Measurements from ENCODE around the gene MRPL28.
"Not testable (repeated sequence)": the region's sequence is repeated elsewhere in the genome, so short reads cannot be mapped to it uniquely, and the experiment has no call there.

MRPL28 gene

DNA sequence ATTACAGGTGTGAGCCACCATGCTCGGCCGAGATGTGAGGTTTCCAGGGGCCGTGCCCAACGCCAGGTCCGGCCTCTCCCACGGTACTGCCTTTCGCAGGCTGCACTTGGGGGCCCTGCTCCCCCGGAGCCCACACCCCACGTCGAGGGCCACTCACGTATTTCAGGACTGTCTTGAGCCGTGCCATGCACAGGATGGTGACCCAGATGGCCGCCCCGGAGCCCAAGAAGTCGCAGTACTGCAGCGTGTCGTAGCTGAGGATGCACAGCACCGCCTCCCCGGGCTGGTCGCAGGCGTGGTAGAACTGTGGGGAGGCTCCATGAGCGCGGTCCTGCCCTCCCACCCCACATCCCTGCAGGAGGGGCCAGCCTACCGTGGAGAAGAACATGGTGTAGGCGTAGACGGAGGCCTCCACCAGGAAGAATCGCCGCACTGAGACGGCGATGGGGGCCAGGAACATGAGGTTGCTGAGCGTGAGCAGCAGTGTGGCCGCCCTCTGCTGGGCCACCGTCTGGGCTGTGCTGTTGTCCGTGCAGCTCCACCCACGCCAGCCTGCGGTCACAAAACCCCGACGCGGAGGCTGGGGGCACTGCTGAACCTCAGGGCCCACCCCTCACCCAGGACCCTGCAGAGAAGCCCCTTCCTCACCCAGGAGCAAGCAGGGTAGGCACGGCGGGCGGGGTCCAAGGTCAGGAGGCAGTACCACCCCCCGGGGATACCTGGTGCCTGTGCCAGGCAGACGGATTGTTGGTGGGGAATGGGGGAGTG is 3.7 kb upstream of the MRPL28 start:
- DNase-seq (ENCODE audit: low read depth in 2 of 2) = no peak

GRCh38 chr16:373020-373598 is 2.8 kb upstream of the MRPL28 start:
- no peak for DNase-seq (ENCODE audit: low read depth in 2 of 2)

GRCh38 chr16:372302-372983 is 2.1 kb upstream of the MRPL28 start:
- no peak for DNase-seq (ENCODE audit: low read depth in 2 of 2)

DNA sequence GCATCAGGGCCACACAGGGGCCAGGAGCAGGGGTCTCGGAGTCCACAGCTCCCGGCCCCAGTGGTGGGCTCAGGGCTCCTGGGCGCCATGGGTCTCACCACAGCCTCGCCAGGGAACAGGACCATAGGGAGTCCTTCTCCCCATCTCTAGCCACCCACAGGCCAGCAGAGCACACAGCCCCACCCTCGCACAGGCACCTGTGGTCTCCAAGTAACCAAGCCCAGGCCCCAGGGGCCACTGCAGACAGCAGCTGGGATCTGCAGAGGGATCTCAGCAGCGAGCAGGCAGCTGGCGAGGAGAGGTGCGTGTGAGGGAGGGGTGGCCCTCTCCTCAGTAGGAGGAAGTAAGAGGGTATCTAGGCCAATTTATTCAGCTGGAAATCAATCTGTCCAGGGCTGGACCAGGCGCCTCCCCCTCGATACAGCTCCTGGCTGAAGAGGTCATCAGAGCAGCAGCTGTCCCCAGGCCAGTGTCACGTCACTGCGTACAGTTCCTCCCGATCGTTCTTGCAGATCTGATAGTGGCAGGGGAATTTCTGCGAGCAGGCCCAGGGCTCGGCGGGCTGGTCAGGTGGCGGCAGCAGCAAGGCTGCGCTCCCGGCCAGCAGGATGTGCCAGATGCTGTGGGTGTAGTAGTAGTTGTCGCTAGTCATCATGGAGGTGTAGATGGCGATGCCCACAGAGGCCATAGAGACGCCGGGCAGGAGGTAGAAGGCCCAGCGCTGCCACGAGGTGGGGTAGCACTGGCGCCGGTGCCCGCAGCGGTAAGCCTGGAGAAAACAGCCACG is 1.4 kb upstream of the MRPL28 start:
- DNase-seq (ENCODE audit: low read depth in 2 of 2) = no peak

DNA sequence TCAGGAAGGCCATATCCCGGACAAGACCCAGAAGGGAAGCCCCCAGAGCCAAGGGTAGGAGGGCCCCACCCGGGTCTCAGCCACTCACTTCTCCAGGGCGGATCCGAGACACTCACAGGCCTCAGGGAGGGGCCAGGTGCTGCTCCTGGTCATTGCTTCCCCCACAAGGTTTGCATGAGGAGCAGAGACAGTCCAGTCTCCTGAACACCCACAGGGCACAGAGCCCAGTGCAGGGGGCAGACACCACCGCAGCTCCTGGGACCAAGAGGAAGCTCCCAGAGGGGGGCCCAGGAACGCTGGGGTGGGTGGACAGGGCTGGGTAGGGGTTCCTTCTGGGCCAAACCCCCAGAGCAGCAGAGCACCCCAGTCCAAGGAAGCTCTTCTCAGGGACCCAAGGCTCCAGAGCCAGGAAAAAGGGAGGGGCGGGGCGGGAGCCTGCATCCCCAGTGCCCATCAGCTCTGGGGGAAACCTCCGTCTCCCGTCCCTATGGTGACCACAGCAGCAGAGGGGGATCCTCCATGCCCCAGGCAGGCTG is 709 bp upstream of the MRPL28 start:
- no peak for DNase-seq (ENCODE audit: low read depth in 2 of 2)

- no peak for DNase-seq (ENCODE audit: low read depth in 2 of 2)
These were observed 387 bp downstream of the MRPL28 start for GRCh38 chr16:369866-370436.

DNA sequence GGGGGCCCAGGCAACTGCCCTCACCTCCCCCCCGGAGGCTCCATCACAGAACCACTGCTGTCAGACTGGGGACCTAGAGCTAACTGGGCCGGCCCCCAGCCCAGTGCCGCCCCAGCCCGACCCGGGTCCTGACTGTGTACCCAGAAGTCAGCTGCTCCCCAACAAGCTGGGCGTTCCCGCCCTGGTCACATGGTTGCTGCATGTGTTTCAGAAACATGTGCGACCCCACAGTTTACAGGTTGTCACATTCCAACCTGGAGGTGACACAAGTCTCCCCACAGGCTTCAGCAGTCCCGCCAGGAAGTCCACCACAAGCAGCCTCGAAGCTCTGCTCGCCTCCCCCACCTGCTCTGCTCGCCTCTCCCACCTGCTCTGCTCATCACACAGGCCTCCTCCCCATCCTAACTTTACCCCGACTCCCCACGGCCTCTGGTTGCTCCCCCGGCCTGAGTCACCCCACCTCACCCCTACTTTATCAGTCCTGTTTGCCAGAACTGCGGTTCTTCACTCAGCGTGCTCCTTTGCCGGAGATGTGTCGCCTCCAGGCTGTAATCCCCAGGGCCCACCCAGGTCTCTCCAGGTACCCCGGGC is 968 bp downstream of the MRPL28 start:
- no peak for DNase-seq (ENCODE audit: low read depth in 2 of 2)

- no peak for DNase-seq (ENCODE audit: low read depth in 2 of 2)
These were observed 1.8 kb downstream of the MRPL28 start for GRCh38 chr16:368388-369158.

GRCh38 chr16:367333-367903 is 2.9 kb downstream of the MRPL28 start:
- no peak for DNase-seq (ENCODE audit: low read depth in 2 of 2)

- DNase-seq (ENCODE audit: low read depth in 2 of 2) = no peak
These were observed 3.9 kb downstream of the MRPL28 start for GRCh38 chr16:366476-366875.

DNA sequence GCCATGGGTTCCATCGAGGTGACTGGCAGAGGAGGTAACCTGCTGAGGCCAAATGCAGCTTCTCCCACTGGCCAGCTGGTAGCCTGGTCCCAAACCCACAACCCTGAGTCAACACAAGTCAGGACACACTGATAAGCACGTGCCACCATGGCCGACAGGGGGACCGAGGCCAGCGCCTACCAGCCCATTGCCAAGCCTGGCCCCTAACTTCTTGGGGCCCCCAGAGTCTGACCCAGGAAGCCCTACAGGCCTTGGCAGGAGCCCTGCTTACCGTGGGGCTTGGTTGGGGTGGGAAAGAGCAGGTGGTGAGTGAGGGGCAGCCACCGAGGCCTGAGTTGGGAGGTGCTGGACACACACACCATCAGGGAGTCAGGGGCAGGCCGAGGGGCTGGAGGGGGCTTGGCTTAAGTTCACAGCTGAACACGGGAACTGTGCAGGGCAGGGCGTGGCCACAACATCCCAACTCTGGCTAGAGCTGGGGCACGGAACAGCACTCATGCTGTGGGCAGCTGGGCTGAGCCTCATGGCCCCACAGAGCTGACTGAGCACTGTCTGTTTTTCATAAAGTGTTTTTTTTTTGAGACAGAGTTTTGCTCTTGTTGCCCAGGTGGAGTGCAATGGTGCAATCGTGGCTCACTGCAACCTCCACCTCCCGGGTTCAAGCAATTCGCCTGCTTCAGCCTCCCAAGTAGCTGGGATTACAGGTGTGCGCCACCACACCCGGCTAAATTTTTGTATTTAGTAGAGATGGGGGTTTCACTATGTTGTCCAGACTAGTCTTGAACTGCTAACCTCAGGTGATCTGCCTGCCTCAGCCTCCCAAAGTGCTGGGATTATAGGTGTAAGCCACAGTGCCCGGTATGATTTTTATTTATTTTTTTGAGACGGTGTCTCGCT is 5.5 kb downstream of the MRPL28 start:
- no peak for DNase-seq (ENCODE audit: low read depth in 2 of 2)

DNA sequence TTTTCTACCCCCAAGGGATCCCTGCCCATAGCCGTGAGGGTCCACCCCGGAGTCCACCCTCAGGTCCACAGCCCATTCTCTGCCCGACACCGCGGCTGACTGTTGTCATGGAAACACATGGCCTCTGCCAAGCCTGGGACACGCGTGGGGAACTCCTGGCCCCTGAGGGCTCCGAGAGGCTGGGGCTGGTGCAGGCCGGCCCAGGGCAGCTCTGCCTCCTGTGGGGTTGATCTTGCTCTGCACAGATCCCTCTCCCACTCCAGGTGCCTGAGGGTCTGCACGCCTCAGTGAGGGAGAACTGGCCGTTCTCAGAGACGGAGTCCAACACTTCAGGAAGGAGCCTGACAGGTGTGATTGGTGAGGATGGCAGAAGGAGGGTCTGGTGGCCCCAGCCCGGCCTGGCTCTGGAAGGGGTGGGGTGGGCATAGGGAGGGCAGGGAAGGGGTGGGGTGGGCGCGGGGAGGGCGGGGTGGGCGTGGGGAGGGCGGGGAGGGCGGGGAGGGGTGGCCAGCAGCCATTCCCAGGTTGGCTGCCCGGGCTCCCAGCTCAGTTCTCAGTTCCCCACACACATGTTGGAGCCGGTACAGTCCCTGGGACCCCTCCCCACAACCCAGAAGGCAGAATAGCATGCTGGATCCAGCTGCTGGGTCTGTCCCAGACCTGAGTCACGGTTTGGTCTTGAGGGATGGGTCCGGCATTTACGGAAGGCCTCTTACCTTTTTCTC is 6.4 kb downstream of the MRPL28 start:
- DNase-seq (ENCODE audit: low read depth in 2 of 2) = no peak

- DNase-seq (ENCODE audit: low read depth in 2 of 2) = no peak
These were observed 7.1 kb downstream of the MRPL28 start for GRCh38 chr16:363110-363765.

- DNase-seq (ENCODE audit: low read depth in 2 of 2) = not testable (repeated sequence)
These were observed 7.7 kb downstream of the MRPL28 start for GRCh38 chr16:362702-362999.

DNA sequence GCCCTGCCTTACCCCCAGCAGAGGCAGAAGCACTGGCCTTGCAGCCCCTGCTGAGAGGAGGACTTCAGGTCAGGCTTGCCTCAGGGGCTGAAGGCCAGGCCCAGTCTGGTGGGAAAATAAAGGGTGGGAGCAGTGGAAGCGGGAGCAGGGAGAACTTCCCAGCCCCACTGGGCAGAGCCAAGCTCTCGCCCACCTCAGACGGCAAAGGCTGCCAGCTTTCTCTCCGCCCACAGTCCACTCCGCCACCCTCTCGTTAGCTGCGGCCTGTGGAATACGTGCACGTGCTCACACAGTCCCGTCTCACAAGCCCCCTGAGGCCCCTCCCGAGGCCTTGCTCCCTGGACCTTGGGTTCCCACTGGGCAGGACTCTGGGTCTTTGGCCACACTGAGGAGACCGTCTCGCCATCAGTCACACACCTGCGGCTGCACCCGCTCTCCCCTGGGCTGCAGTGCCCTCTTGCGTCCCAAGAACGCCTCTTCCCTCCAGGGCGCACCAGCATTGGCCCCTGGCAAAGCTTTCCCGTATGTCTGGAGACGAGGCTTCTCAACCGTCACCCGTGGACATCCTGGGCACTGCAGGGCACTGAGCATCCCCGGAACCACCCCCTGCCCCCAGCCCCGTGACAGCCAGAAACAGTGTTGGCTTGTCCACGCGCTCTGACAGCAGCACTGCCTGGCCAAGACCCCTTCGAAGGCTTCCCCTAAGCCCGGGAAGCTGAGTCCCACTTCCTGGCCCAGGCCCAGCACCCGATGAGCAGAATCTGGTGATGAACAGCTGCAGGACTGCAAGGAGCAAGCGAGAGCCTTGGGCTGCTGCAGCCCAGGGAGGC is 8.3 kb downstream of the MRPL28 start:
- peak; percentile 62 to 64 for DNase-seq (ENCODE audit: low read depth in 2 of 2)

- DNase-seq (ENCODE audit: low read depth in 2 of 2) = no peak
These were observed 8.9 kb downstream of the MRPL28 start for GRCh38 chr16:361341-361871.

All from stimulated activated CD4-positive, alpha-beta T cell treated with anti-CD3 and anti-CD28 coated beads, Interleukin-1b, Interleukin-23, amount 100 ng/mL, for 4 hours (primary cell).